GM12878 (cell line): ENCODE measurements around the gene CDK3. TPM values are rescaled to one million over a fixed set of nuclear protein-coding genes. Genes with fewer than 3 reads are reported as not detected.

Source experiments
- CEBPB ChIP-seq, 2 experiments: fragments of 150-350 bp in 1 of 2; IDR thresholded peaks; 2 replicates each; pipeline ENCODE4 v1.6.1; 2012 to 2014; ENCODE audit warnings: low read depth in 2 of 2, low read length in 2 of 2, borderline replicate concordance in 1 of 2, inconsistent platforms in 1 of 2
- CUX1 ChIP-seq: IDR thresholded peaks from 2 replicates; pipeline ENCODE4 v1.6.1; 2012; ENCODE audit warnings: improper control_type of control experiment, low read depth, low read length; ENCODE audit not compliant: insufficient replicate concordance
- E4F1 ChIP-seq: fragments of 450-650 bp; IDR thresholded peaks from 2 replicates; pipeline ENCODE4 v1.6.1; 2018; ENCODE audit warnings: borderline replicate concordance, mild to moderate bottlenecking; ENCODE audit not compliant: partially characterized antibody
- KLF5 ChIP-seq: fragments of 450-650 bp; IDR thresholded peaks from 2 replicates; pipeline ENCODE4 v1.6.1; 2014; ENCODE audit warnings: mild to moderate bottlenecking; ENCODE audit not compliant: partially characterized antibody
- MXI1 ChIP-seq: fragments of 150-350 bp; IDR thresholded peaks from 2 replicates; pipeline ENCODE4 v1.6.1; 2011; ENCODE audit warnings: low read depth, mild to moderate bottlenecking, inconsistent platforms, low read length, improper control_type of control experiment
- NFYB ChIP-seq: IDR thresholded peaks from 2 replicates; pipeline ENCODE4 v1.6.1; 2011; ENCODE audit warnings: low read depth, mild to moderate bottlenecking, low read length, improper control_type of control experiment, moderate library complexity; ENCODE audit not compliant: insufficient read depth
- NKRF ChIP-seq: fragments of 450-650 bp; conservative IDR thresholded peaks from 2 replicates; pipeline ENCODE4 v1.6.1; 2017; ENCODE audit warnings: mild to moderate bottlenecking, moderate library complexity
- REST ChIP-seq: IDR thresholded peaks from 2 replicates; pipeline ENCODE4 v1.6.1; 2012; ENCODE audit warnings: mild to moderate bottlenecking, low read depth, low read length
- SREBF2 ChIP-seq: IDR thresholded peaks from 2 replicates; pipeline ENCODE4 v1.6.1; 2012; ENCODE audit warnings: mild to moderate bottlenecking, low read length
- SRF ChIP-seq, 2 experiments: IDR thresholded peaks; 2 replicates each; pipeline ENCODE4 v1.6.1; 2011; ENCODE audit warnings: low read depth in 2 of 2, low read length in 2 of 2, mild to moderate bottlenecking in 1 of 2, moderate library complexity in 1 of 2
- TAF1 ChIP-seq: IDR thresholded peaks from 2 replicates; pipeline ENCODE4 v1.6.1; 2011; ENCODE audit warnings: mild to moderate bottlenecking, low read depth, low read length, borderline replicate concordance
- TCF3 ChIP-seq: IDR thresholded peaks from 2 replicates; pipeline ENCODE4 v1.6.1; 2012; ENCODE audit warnings: low read depth, mild to moderate bottlenecking, low read length, borderline replicate concordance; ENCODE audit not compliant: insufficient read depth
- WRNIP1 ChIP-seq: IDR thresholded peaks from 2 replicates; pipeline ENCODE4 v1.6.1; 2011; ENCODE audit warnings: low read depth, low read length, improper control_type of control experiment, borderline replicate concordance
- YY1 ChIP-seq: IDR thresholded peaks from 2 replicates; pipeline ENCODE4 v1.6.1; 2011; ENCODE audit warnings: low read depth, mild to moderate bottlenecking, low read length
- ZNF24 ChIP-seq: fragments of 450-650 bp; IDR thresholded peaks from 2 replicates; pipeline ENCODE4 v1.6.1; 2017; ENCODE audit warnings: antibody characterized with exemption, mild to moderate bottlenecking
- polyA plus RNA-seq, 11 experiments: library from polyadenylated mRNA; depleted of rRNA in 4 of 11; unstranded in 6 of 11; stranded (reverse) in 5 of 11; fragments of >200 nt; fragmentation: Nextera tagmentation in 4 of 11; fragmentation: Illumina TruSeq in 1 of 11; extraction: Ambion mirVana in 4 of 11; extraction: Trizol in 1 of 11; gene quantifications; 1 replicate in 1 of 11; 2 replicates in 10 of 11; pipeline versions ENCODE4 v1.2.1 to v1.2.3, GENCODE V29; 2011 to 2016; ENCODE audit warnings: inconsistent platforms in 2 of 11, missing spikeins in 2 of 11, low read depth in 1 of 11
- total RNA-seq, 4 experiments: library from RNA; depleted of rRNA in 3 of 4; stranded (reverse); fragments of >200 nt in 3 of 4; fragmentation: Illumina TruSeq in 1 of 4; extraction: Trizol in 1 of 4; gene quantifications; 2 replicates each; pipeline versions ENCODE4 v1.2.1 to v1.2.3, GENCODE V29; 2013 to 2021

Gene CDK3
- total and polyA plus RNA-seq, 10 of the 15 experiments (the other 5 are each of a cell fraction or from before 2014, with no cell fraction given) = 1.1 to 7.1 (median 4.2) TPM

- TF ChIP-seq CUX1 = no peak
- peak; percentile 62; the same call in 1 of the 2 replicates for TF ChIP-seq NFYB
- TF ChIP-seq TAF1 = peak; percentile 98
- peak; percentile 74; the same call in 1 of the 2 replicates for TF ChIP-seq YY1
- peak; percentile 81 for TF ChIP-seq E4F1
- peak; percentile 53; the same call in 1 of the 2 replicates for TF ChIP-seq TCF3
- TF ChIP-seq REST = no peak
- peak; percentile 20 for TF ChIP-seq KLF5
- TF ChIP-seq WRNIP1 = no peak
- no peak; the same call in none of the 2 replicates for TF ChIP-seq MXI1
- no peak for TF ChIP-seq SRF (IDR thresholded peaks at IDR 0.05; ENCODE audit: low read depth in 2 of 2, low read length in 2 of 2)
- TF ChIP-seq ZNF24 = no peak
- TF ChIP-seq CEBPB (IDR thresholded peaks at IDR 0.05; ENCODE audit: borderline replicate concordance in 1 of 2, low read depth in 2 of 2, low read length in 2 of 2) = no peak
- no peak for TF ChIP-seq SREBF2
- peak; percentile 76 for TF ChIP-seq NKRF
Measured at GRCh38 chr17:75978938-75979704, 21.5 kb upstream of the CDK3 start, which contains the start of the genes ACOX1 and TEN1 (continued).
